B cell (primary cell): ENCODE data around the gene CELF2. TPM values are rescaled to one million over a fixed set of nuclear protein-coding genes. Genes with fewer than 3 reads are reported as not detected.

Experiments used
- ATAC-seq: fragments of 200-7000 bp; cut with Tn5 transposase; one replicate; pipeline ENCODE4 v1.10.0; 2021; ENCODE audit warnings: low read depth, mild to moderate bottlenecking, moderate number of reproducible peaks, moderate library complexity
- CTCF ChIA-PET: fragments of 350-600 bp; sonication (Branson Sonifier 250); formaldehyde crosslinking; loops from one replicate; lab custom pipeline; 2021; ENCODE audit warnings: antibody characterized with exemption, inconsistent platforms; lab: Charles Lee
- POLR2A ChIA-PET: fragments of 350-600 bp; sonication (Branson Sonifier 250); formaldehyde crosslinking; loops from one replicate; lab custom pipeline; 2021; ENCODE audit warnings: antibody characterized with exemption; lab: Charles Lee
- DNase-seq: peaks from one replicate; pipeline ENCODE4 v3.0.0; 2013
- H2AFZ ChIP-seq: 2 replicates; pipeline ENCODE4 v1.6.1; 2012; ENCODE audit warnings: mild to moderate bottlenecking, low read depth, low read length; ENCODE audit not compliant: insufficient read depth, poor library complexity, severe bottlenecking
- H3K27ac ChIP-seq, 2 donors: 1 replicate in 1 of 2; 2 replicates in 1 of 2; pipeline ENCODE4 v1.5.1; 2012 to 2013; ENCODE audit warnings: low read length in 2 of 2, mild to moderate bottlenecking in 2 of 2, moderate library complexity in 1 of 2
- H3K27me3 ChIP-seq, 4 experiments: fragments of 200-600 bp in 1 of 4; sonication (generic) in 1 of 4; replicated peaks in 1 of 4; 1 replicate in 2 of 4; 2 replicates in 2 of 4; pipeline versions ENCODE4 v1.6.1 to v1.7.0; 2013 to 2016; ENCODE audit warnings: low read length in 3 of 4, mild to moderate bottlenecking in 2 of 4, mixed read lengths in 1 of 4, moderate library complexity in 1 of 4; ENCODE audit not compliant: insufficient read depth in 4 of 4, control insufficient read depth in 3 of 4; ENCODE audit errors: control extremely low read depth in 1 of 4
- H3K36me3 ChIP-seq, 2 experiments: replicated peaks in 1 of 2; 1 replicate in 1 of 2; 2 replicates in 1 of 2; pipeline versions ENCODE4 v1.6.1 to v1.7.1; 2013; ENCODE audit warnings: low read length in 1 of 2; ENCODE audit not compliant: insufficient read depth in 2 of 2, control insufficient read depth in 1 of 2; ENCODE audit errors: control extremely low read depth in 1 of 2, extremely low read depth in 1 of 2
- H3K4me1 ChIP-seq, 2 donors: fragments of 200-600 bp in 1 of 2; sonication (generic) in 1 of 2; 1 replicate in 1 of 2; 2 replicates in 1 of 2; pipeline versions ENCODE4 v1.5.1 to v1.6.1; 2013 to 2017; ENCODE audit warnings: low read length in 2 of 2; ENCODE audit not compliant: control insufficient read depth in 2 of 2, insufficient read depth in 2 of 2
- H3K4me2 ChIP-seq: replicated peaks from 2 replicates; pipeline ENCODE3; 2012; ENCODE audit warnings: mild to moderate bottlenecking, low read depth, low read length; ENCODE audit not compliant: poor library complexity, severe bottlenecking
- H3K4me3 ChIP-seq, 5 experiments: fragments of 200-600 bp in 1 of 5; sonication (generic) in 1 of 5; 1 replicate in 3 of 5; 2 replicates in 2 of 5; pipeline versions ENCODE4 v1.5.1 to v1.7.0; 2011 to 2016; ENCODE audit warnings: low read length in 4 of 5, mild to moderate bottlenecking in 4 of 5, low read depth in 2 of 5, control low read depth in 1 of 5, moderate library complexity in 1 of 5; ENCODE audit not compliant: insufficient read depth in 1 of 5; ENCODE audit errors: control extremely low read depth in 1 of 5, extremely low read depth in 1 of 5
- H3K79me2 ChIP-seq: fragments of 200-600 bp; sonication (generic); one replicate; pipeline ENCODE4 v1.6.0; 2016; ENCODE audit warnings: low read length; ENCODE audit not compliant: control insufficient read depth, insufficient read depth
- H3K9ac ChIP-seq: fragments of 200-600 bp; sonication (generic); 2 replicates; pipeline ENCODE4 v1.6.1; 2017; ENCODE audit warnings: mild to moderate bottlenecking, low read length, moderate library complexity
- H3K9me3 ChIP-seq, 3 donors: one replicate each; pipeline versions ENCODE4 v1.6.1 to v1.7.1; 2013; ENCODE audit warnings: low read length in 2 of 3; ENCODE audit not compliant: control insufficient read depth in 2 of 3, insufficient read depth in 1 of 3; ENCODE audit errors: control extremely low read depth in 1 of 3
- H4K20me1 ChIP-seq: 2 replicates; pipeline ENCODE4 v1.6.0; 2012; ENCODE audit warnings: mild to moderate bottlenecking, low read length; ENCODE audit not compliant: insufficient read depth, control insufficient read depth, poor library complexity, severe bottlenecking
- H3K27ac Mint-ChIP-seq: one replicate; pipeline ENCODE4 v1.8.0; 2021; ENCODE audit warnings: mixed read lengths
- H3K27me3 Mint-ChIP-seq: one replicate; pipeline ENCODE4 v1.8.0; 2021; ENCODE audit warnings: mixed read lengths
- H3K4me1 Mint-ChIP-seq: one replicate; pipeline ENCODE4 v1.8.0; 2021; ENCODE audit warnings: mixed read lengths
- H3K4me3 Mint-ChIP-seq: one replicate; pipeline ENCODE4 v1.8.0; 2021; ENCODE audit warnings: mixed read lengths
- H3K9me3 Mint-ChIP-seq: one replicate; pipeline ENCODE4 v1.8.0; 2022; ENCODE audit warnings: mixed read lengths; ENCODE audit not compliant: insufficient read depth
- CTCF ChIP-seq: fragments of 200-600 bp; IDR thresholded peaks from one replicate; pipeline ENCODE4 v1.8.0; 2022; ENCODE audit warnings: antibody characterized with exemption, mild to moderate bottlenecking
- EZH2 ChIP-seq: IDR thresholded peaks from 2 replicates; pipeline ENCODE4 v1.6.1; 2012; ENCODE audit warnings: borderline replicate concordance, low read depth, mild to moderate bottlenecking, moderate library complexity, low read length; ENCODE audit not compliant: insufficient read depth, poor library complexity, severe bottlenecking
- WGBS: methylation state at CpG from one replicate; pipeline ENCODE4 v1.1.5; 2013; ENCODE audit warnings: missing lambda C conversion rate; ENCODE audit not compliant: insufficient coverage; 5-methylcytosine and 5-hydroxymethylcytosine counted together
- intact Hi-C: fragments of 100-400 bp; cut with micrococcal nuclease; formaldehyde crosslinking; loops from one replicate; pipeline ENCODE4 v1.10.0; 2022
- polyA minus RNA-seq: library from RNA; depleted of rRNA, polyadenylated mRNA; stranded (reverse); fragments of >200 nt; gene quantifications from 2 replicates; pipeline ENCODE4 v1.2.3, GENCODE V29; 2012
- polyA plus RNA-seq: library from polyadenylated mRNA; depleted of rRNA; stranded (reverse); fragments of >200 nt; gene quantifications from 2 replicates; pipeline ENCODE4 v1.2.3, GENCODE V29; 2012
- total RNA-seq, 2 donors: library from RNA; stranded (reverse); fragments of 120-200 nt in 1 of 2; gene quantifications; 1 replicate in 1 of 2; 2 replicates in 1 of 2; pipeline versions ENCODE4 v1.2.3 to v1.2.4, GENCODE V29; 2013 to 2022

CELF2 gene
- total RNA-seq (112 and 114 TPM in 2 replicates), polyA plus RNA-seq (59.5 and 69.3 TPM in 2 replicates), polyA minus RNA-seq (194 and 223 TPM in 2 replicates)
- total RNA-seq (2013) = 82.8 TPM

GRCh38 chr10:11017570-11018431 lies at the start of gene CELF2:
CELF2 (plus strand) TSS chr10:11017872; CDS start chr10:11018090, 218 bp downstream.
- Mint-ChIP-seq H3K9me3 (no peaks in the 10 kb centered on the region), H3K4me3 (peak within 1 kb of the TSS; percentile 85), H3K27ac (no peak within 1 kb of the TSS), H3K27me3 (peaks cover 74% of the 10 kb centered on the region), H3K4me1 (peaks cover 18% of the 10 kb centered on the region)
- intact Hi-C loops = loop anchor here (5.0 to 10.0 kb wide), 2 partner anchors 144 to 247 kb away; no protein-coding TSS in a partner anchor
- Histone ChIP-seq H3K36me3 (no peaks in the 10 kb centered on the region), H3K4me2 (peak within 1 kb of the TSS; percentile 87), H3K4me3 (peak within 1 kb of the TSS; percentile 18 to 58 (median 49)), H3K27me3 (peaks cover 0 to 66% (median 40%) of the 10 kb centered on the region in 4 experiments), H3K9ac (peak within 1 kb of the TSS; percentile 64), H3K79me2 (no peaks in the 10 kb centered on the region), H4K20me1 (no peaks in the 10 kb centered on the region), H3K4me1 (peaks cover 8 to 16% of the 10 kb centered on the region in 2 donors), H2AFZ (peak within 1 kb of the TSS; percentile 75), H3K9me3 (no peaks in the 10 kb centered on the region), H3K27ac (no peak within 1 kb of the TSS)
- ChIA-PET CTCF (no interaction called here), POLR2A (no interaction called here)
- peak; percentile 67 for DNase-seq
- peak; percentile 79 for ATAC-seq
- under 1% methylated on average over 127 of the region's 133 CpGs for WGBS
- TF ChIP-seq CTCF (no peak), EZH2 (no peak)

- Mint-ChIP-seq H3K9me3 (no peaks in the 10 kb centered on the region), H3K27me3 (peaks cover 41% of the 10 kb centered on the region), H3K4me3 (no peak overlapping the region), H3K4me1 (no peaks in the 10 kb centered on the region), H3K27ac (no peak overlapping the region)
- no peak overlapping the region for H3K9ac ChIP-seq
- POLR2A ChIA-PET = no interaction called here
- no peaks in the 10 kb centered on the region for H3K9me3 ChIP-seq
- CTCF ChIA-PET = no interaction called here
- no peaks in the 10 kb centered on the region for H3K27me3 ChIP-seq
- no peaks in the 10 kb centered on the region for H4K20me1 ChIP-seq
- no peaks in the 10 kb centered on the region for H3K36me3 ChIP-seq
- H3K79me2 ChIP-seq = no peaks in the 10 kb centered on the region
- intact Hi-C loops = no loop called here
- ATAC-seq = no peak
- WGBS = no CpG with 5 or more reads among the region's 4 CpGs
- no peak for TF ChIP-seq CTCF
- TF ChIP-seq EZH2 = no peak
- no peak overlapping the region for H3K4me2 ChIP-seq
- H3K4me3 ChIP-seq = no peak overlapping the region
- H3K27ac ChIP-seq = no peak overlapping the region
- no peak for DNase-seq
- H3K4me1 ChIP-seq = no peaks in the 10 kb centered on the region
- H2AFZ ChIP-seq = no peak overlapping the region
These were observed 49.4 kb upstream of the CELF2 start for GRCh38 chr10:10968257-10968588.
